Mucosa of descending colon (tissue), 3 donors: ENCODE results near the gene CANT1. TPM values are rescaled to one million over a fixed set of nuclear protein-coding genes. Genes with fewer than 3 reads are reported as not detected.

Experiments used
- ATAC-seq: fragments of 200-7000 bp; cut with Tn5 transposase; one replicate; pipeline ENCODE4 v1.9.1; 2020; ENCODE audit warnings: mild to moderate bottlenecking, moderate library complexity
- DNase-seq, 3 donors: peaks; one replicate each; pipeline ENCODE4 v3.0.0-alpha.2; 2020
- H3K36me3 ChIP-seq: fragments of 200-600 bp; one replicate; pipeline ENCODE4 v1.8.0; 2021; ENCODE audit warnings: low read depth, mild to moderate bottlenecking
- H3K4me1 ChIP-seq: fragments of 200-600 bp; one replicate; pipeline ENCODE4 v1.8.0; 2021; ENCODE audit warnings: low read depth, mild to moderate bottlenecking
- H3K4me3 ChIP-seq: fragments of 200-600 bp; one replicate; pipeline ENCODE4 v1.8.0; 2021; ENCODE audit warnings: mild to moderate bottlenecking
- H3K9me3 ChIP-seq: fragments of 200-600 bp; one replicate; pipeline ENCODE4 v1.8.0; 2021; ENCODE audit warnings: mild to moderate bottlenecking
- CTCF ChIP-seq: fragments of 200-600 bp; IDR thresholded peaks from one replicate; pipeline ENCODE4 v1.8.0; 2022; ENCODE audit warnings: antibody characterized with exemption, mild to moderate bottlenecking
- intact Hi-C, 2 donors: fragments of 100-400 bp; cut with DNase I in 1 of 2; cut with micrococcal nuclease in 1 of 2; formaldehyde crosslinking; loops; one replicate each; pipeline versions ENCODE4 v1.11.0 to v1.11.1; 2022; cut with DNase I, micrococcal nuclease
- total RNA-seq, 3 donors: library from RNA; stranded (reverse); fragmentation: NEBNext Ultra II Directional in 2 of 3; extraction: Animal tissue kit (Norgen Biotek cat#: 25700) in 2 of 3; gene quantifications; one replicate each; pipeline versions ENCODE4 v1.2.1 to v1.2.4, GENCODE V29; 2021 to 2023
- donor health status: DM: no; HTN: no; CAD: no; lungs with moderate emphysema.
- donor health status: DM: no; HTN: no; CAD: no.
- donor health status: DM: no; HTN: yes; CAD: no.

The CANT1 gene
- total RNA-seq, 3 donors from 2014 or later = 159 to 376 (median 242) TPM

DNA sequence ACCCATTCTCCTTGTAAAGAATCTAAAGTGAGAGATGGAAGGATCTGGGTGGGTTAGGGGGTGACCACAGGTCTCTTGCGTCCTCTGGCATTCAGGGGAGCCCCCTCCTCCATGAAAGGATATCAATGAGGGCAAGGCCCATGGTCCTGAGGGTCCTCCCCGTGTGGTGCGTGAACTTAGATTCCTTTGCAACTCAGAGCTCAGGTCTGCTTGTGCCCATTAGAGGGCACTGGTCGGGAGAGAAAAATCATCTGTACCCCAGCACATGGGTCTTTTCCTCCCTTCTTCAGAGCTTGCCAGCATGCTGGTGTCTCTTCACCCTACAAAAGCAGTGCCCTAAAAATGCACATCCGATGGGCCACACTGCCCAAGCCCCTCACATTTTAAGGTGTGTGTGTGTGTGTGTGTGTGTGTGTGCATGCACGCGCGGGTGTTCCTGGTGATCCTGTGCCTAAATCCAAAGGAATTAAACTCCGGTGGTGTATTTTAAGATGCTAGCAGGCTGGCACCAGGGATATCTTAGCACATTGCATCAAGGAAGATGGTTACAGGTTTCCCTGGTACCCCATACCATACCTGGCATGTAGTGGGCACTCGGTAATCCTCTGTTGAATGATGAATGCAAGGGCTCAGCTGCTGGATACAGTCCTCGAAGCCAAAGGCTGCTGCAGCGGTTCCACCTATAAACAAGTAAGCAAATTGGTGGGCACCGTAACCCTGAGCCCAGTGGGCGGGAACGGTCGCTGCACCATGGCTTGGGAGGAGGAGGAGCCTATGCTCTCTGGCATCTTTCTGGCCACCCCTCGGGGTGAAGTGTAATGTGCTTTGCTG lies 19.1 kb upstream of the CANT1 start:
- H3K4me1 ChIP-seq = peaks cover 40% of the 10 kb centered on the region
- DNase-seq = no peak
- intact Hi-C loops = no loop called here
- H3K36me3 ChIP-seq = no peaks in the 10 kb centered on the region
- H3K4me3 ChIP-seq = no peak overlapping the region
- no peak for ATAC-seq
- no peaks in the 10 kb centered on the region for H3K9me3 ChIP-seq
- TF ChIP-seq CTCF = no peak

- Histone ChIP-seq H3K4me3 (no peak overlapping the region), H3K36me3 (no peaks in the 10 kb centered on the region), H3K9me3 (no peaks in the 10 kb centered on the region), H3K4me1 (peaks cover 41% of the 10 kb centered on the region)
- intact Hi-C loops = no loop called here
- ATAC-seq = peak; percentile 2
- DNase-seq = no peak
- TF ChIP-seq CTCF = no peak
Measured at GRCh38 chr17:79027925-79028491, 18.4 kb upstream of the CANT1 start.

GRCh38 chr17:79027274-79027924 lies 17.8 kb upstream of the CANT1 start:
- DNase-seq (peak in 1 of 3 donors; percentile 61), ATAC-seq (peak; percentile 2)
- no peak overlapping the region for H3K4me3 ChIP-seq
- no peak for TF ChIP-seq CTCF
- H3K9me3 ChIP-seq = no peaks in the 10 kb centered on the region
- peaks cover 41% of the 10 kb centered on the region for H3K4me1 ChIP-seq
- H3K36me3 ChIP-seq = no peaks in the 10 kb centered on the region
- intact Hi-C loops = no loop called here

DNA sequence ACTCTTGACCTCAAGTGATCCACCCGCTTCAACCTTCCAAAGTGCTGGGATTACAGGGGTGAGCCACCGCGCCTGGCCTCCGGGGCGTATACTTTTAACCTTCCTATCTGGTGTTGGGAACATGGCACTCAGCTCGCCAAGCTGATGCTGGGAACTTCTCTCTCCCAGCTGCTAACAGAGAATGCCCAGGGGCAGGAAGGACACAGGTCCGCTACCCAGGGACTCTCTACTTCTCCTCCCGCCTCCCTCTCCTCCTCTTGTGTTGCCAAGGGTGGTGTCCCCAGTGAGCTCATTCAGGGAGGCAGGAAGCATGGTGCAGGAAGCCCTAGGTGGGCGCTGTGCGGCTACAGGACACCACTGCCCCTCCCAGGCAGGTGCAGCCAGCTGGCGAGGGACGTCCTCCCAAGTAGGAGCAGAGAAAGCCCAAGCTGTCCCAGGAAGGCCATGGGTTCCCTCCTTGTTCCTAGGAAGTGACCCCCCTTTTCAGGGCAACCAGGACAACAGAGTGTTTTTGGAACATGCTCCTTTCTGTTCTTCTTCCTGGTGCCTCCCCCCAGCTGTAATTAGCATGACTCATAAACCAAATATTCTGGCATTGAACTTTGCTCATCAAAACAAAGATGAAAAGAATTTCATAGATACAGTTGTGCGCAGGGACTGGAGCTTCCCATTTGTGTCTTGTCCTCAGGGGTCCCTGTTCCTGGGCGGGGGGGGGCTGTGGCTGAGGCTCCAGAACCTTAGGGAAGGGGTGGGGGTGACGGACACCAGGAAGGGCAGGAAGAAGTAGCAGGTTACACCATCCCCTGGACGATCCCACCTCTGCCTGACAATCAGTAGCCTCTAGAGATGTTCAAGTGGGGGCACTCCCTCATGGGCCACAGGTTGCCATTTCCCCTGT lies 17.1 kb upstream of the CANT1 start:
- ATAC-seq (peak; percentile 73), DNase-seq (peak in 1 of 3 donors; percentile 74)
- peaks cover 41% of the 10 kb centered on the region for H3K4me1 ChIP-seq
- intact Hi-C loops = no loop called here
- H3K4me3 ChIP-seq = no peak overlapping the region
- no peaks in the 10 kb centered on the region for H3K36me3 ChIP-seq
- no peak for TF ChIP-seq CTCF
- no peaks in the 10 kb centered on the region for H3K9me3 ChIP-seq
